Subcutaneous adipose tissue (tissue), 4 donors: ENCODE results near the gene OCRL. TPM values are rescaled to one million over a fixed set of nuclear protein-coding genes. Genes with fewer than 3 reads are reported as not detected.

Experiments
- total RNA-seq, 4 donors: library from RNA; depleted of rRNA; stranded (reverse); fragments of >200 nt; gene quantifications; one replicate each; pipeline ENCODE4 v1.1.0, GENCODE V29; 2016
- TF ChIP-seq, protein P1 (sequence below): fragments of 450-650 bp; IDR thresholded peaks from one replicate; pipeline ENCODE4 v1.5.1; 2016; ENCODE audit warnings: low read depth, mild to moderate bottlenecking, control low read depth, antibody characterized with exemption, moderate library complexity

Gene OCRL
- total RNA-seq, 4 donors from 2014 or later: 20.3 to 25.7 (median 22.0) TPM

- TF ChIP-seq, protein P1, sequence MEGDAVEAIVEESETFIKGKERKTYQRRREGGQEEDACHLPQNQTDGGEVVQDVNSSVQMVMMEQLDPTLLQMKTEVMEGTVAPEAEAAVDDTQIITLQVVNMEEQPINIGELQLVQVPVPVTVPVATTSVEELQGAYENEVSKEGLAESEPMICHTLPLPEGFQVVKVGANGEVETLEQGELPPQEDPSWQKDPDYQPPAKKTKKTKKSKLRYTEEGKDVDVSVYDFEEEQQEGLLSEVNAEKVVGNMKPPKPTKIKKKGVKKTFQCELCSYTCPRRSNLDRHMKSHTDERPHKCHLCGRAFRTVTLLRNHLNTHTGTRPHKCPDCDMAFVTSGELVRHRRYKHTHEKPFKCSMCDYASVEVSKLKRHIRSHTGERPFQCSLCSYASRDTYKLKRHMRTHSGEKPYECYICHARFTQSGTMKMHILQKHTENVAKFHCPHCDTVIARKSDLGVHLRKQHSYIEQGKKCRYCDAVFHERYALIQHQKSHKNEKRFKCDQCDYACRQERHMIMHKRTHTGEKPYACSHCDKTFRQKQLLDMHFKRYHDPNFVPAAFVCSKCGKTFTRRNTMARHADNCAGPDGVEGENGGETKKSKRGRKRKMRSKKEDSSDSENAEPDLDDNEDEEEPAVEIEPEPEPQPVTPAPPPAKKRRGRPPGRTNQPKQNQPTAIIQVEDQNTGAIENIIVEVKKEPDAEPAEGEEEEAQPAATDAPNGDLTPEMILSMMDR: no peak
These were observed 66.9 kb downstream of the OCRL start for GRCh38 chrX:129606918-129607317.

- TF ChIP-seq, protein P1: no peak
These were observed 68.4 kb downstream of the OCRL start for GRCh38 chrX:129608496-129608895.

- TF ChIP-seq, protein P1: no peak
These were observed 69.3 kb downstream of the OCRL start for GRCh38 chrX:129609395-129609794.

DNA sequence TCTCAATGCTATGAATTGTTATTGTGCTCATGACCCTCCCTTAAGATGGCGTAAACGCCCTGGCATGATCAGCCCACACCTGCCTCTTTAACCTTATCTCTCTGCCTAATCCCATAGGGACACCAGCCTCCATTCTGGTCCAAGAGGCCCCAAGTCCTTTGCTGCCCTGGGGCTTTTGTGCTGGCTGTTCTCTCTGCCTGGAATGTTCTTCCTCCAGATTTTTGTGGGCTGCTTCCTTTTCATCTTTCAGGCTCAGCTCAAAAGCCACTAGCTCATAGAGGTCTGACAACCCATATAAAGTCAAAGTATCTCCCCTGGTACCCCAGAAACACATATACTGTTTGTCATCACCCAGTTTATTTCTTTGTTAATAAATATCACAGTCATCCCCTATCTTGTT, 72.3 kb downstream of the OCRL start:
- TF ChIP-seq, protein P1: no peak

DNA sequence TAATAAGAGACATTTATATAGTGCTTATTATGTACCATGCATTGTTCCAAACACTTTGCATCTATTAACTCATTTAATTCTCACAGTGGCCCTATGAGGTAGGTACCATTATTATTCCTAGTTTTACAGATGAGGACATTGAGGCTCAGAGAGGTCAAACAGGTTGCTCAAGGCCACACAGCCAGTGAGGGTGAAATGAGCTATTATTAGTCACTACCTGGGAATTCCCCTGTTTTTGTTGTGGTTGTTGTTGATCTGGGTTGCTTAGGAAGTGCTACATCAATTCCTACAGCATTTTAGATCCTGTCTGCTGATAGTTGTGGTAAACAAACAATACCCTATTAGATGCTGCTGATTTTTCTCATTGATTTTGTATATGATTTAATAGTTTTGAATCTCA, 73.5 kb downstream of the OCRL start:
- TF ChIP-seq, protein P1: no peak

DNA sequence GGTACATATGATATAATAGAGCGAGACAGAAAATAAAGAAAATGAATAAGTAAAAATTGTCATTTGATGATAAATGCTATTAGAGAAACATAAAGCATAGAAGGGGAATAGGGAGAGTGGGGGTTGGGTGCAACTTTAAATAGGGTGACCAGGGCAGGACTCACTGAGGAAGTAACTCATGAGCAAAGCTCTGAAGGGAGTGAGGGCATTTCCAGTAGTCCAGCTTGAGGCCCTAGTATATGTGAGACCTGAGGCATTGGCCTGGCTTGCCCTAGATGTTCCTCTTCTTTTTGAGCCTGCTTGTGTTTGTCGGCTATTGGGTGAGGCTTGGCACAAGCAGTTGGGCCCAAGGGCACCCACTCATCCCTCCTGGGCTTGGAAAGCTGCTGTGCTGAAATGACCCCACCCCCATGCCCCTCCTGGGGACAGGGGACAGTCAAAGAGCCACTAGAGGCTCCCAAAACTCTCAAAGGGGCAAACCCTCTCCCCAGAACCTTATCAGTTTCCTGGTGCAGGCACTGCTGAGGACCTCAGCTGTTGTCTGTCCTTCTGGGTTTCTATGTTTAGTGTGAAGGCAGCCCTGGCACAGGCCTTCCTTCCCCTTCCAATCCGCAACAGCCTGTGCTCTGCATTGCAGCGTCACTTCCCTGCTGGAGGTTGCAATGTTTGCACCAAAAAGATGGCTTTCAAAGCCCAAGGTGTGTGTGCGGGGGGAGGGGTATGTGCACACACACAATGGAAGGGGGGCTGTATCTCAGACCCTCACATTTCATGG, 74.6 kb downstream of the OCRL start:
- TF ChIP-seq, protein P1: no peak

DNA sequence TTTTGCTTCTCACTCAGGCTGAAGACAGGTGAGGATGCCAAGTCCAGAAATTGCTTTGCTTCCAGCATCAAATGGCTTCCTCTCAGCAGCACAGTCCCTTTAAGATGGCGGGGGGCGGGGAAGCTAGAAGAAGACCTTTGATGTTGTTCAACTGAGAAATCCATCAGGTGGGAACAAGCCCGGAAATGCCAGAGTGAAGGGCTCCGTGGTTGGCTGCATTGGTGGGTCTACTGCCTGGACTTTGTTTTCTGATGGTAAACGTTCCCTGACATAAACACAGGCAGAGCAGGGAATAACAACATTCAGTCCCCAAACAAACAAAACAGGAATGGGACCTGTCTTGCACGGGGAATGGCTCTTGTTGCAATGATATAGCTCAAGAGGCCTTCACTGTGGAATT, 77.4 kb downstream of the OCRL start:
- TF ChIP-seq, protein P1: no peak
